Tibial nerve (tissue), 4 donors: ENCODE results near the gene MKNK1.

ENCODE experiments used
- EP300 ChIP-seq, 2 donors: sonication (generic); formaldehyde crosslinking; IDR thresholded peaks; one replicate each; pipeline ENCODE4 v1.6.1; 2017; ENCODE audit warnings: antibody characterized with exemption in 2 of 2, mild to moderate bottlenecking in 1 of 2
- POLR2A ChIP-seq, 2 donors: fragments of 450-650 bp; IDR thresholded peaks; one replicate each; pipeline ENCODE4 v1.6.1; 2017; ENCODE audit warnings: antibody characterized with exemption in 2 of 2, mild to moderate bottlenecking in 2 of 2, moderate library complexity in 2 of 2
- TF ChIP-seq, protein P1 (sequence below), 5 experiments: fragments of 200-600 bp in 3 of 5; fragments of 450-650 bp in 2 of 5; sonication (generic) in 3 of 5; IDR thresholded peaks; one replicate each; pipeline ENCODE4 v1.5.1; 2016 to 2019; ENCODE audit warnings: antibody characterized with exemption in 5 of 5, mild to moderate bottlenecking in 3 of 5, moderate library complexity in 2 of 5

DNA sequence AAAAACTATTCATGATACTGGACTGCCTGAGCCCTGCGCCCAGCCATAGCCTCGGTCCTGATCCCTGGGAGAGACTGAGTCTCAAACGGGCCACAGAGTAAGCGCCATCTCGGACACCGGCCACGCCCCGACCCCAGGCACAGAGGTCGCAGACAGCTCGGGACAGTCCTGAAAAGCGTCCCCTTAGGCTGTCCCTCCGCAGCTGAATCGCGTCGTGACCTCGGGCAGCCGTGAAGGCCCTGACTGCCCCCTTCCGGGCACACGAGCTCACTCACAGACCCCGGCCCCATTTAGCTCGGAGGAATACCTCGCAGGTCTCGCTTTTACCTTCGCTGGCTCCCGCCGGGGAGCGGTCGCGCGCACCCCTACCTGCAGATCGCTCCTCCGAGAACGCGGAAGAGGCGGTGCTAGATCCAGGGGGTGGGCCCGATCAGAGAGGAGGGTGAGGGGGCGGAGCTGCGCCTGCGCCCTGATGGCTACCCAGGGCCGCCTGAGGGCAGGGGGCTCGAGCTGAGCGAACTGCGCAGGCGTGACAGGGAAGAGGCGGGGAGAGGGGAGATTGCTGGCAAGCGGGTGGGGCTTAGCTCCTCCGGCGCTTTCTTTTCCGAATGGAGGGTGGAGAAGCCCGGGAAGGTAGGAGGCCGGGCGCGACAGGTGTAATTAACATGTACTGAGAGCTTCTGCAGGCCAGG, at the start of gene MKNK1:
- TF ChIP-seq, protein P1, sequence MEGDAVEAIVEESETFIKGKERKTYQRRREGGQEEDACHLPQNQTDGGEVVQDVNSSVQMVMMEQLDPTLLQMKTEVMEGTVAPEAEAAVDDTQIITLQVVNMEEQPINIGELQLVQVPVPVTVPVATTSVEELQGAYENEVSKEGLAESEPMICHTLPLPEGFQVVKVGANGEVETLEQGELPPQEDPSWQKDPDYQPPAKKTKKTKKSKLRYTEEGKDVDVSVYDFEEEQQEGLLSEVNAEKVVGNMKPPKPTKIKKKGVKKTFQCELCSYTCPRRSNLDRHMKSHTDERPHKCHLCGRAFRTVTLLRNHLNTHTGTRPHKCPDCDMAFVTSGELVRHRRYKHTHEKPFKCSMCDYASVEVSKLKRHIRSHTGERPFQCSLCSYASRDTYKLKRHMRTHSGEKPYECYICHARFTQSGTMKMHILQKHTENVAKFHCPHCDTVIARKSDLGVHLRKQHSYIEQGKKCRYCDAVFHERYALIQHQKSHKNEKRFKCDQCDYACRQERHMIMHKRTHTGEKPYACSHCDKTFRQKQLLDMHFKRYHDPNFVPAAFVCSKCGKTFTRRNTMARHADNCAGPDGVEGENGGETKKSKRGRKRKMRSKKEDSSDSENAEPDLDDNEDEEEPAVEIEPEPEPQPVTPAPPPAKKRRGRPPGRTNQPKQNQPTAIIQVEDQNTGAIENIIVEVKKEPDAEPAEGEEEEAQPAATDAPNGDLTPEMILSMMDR (IDR thresholded peaks at IDR 0.05) = peak in 2 of 5 experiments; percentile 23 to 37
- TF ChIP-seq POLR2A (IDR thresholded peaks at IDR 0.05) (peak; percentile 55 to 95), EP300 (IDR thresholded peaks at IDR 0.05) (peak; percentile 85 to 96)
